Pulmonary artery endothelial cell (primary cell): ENCODE data around the gene CTSD. TPM values are rescaled to one million over a fixed set of nuclear protein-coding genes. Genes with fewer than 3 reads are reported as not detected.

Source experiments
- DNase-seq: peaks from one replicate; pipeline ENCODE4 v3.0.0-alpha.2; 2011; ENCODE audit warnings: low read depth, low spot score
- total RNA-seq: library from RNA; depleted of rRNA; stranded (reverse); fragments of >200 nt; gene quantifications from 2 replicates; pipeline ENCODE4 v1.2.3, GENCODE V29; 2014

CTSD gene
- total RNA-seq, 1 donor from 2014 or later = 73.0 TPM

DNA sequence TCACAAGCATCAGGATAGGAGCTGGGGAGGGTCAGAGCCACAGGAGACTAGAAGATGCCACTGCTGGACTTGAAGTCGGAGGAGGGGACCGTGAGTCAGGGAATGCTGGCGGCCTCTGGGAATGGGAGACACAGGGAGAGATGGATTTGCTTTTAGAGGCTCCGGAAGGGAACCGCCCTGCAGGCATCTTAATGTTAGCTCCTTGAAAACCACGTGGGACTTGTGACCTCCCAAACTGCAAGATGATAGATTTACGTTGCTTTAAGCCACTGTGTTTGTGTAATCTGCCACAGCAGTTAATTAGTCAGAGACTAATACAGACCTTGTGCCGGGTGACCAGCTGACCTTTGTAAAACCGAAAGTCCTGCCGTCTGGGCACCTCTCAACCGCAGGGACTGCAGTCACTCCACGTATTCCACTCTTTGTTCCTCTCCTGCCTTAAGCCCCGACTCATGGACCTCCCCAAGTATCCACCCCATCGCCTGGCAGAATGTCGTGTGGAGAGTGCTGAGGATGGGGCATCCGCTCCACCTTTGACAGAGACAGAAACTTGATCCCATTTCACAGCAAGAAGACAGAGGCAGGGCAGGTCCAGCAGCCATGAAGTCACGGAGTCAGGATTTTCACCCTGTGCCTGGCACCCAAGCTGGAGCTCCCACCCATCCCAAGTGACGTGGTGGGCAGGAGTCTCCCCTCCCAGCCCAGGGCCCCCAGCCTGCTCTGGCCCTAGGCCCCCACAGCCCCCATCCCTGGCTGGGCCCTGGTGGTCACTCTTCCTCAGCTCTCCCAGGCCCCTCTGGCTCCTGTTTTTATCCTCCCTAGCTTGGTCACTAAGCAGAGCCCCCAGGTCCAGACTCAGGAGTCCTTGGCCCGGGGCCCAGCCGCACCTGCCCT lies 19.4 kb upstream of the CTSD start:
- DNase-seq = no peak

DNA sequence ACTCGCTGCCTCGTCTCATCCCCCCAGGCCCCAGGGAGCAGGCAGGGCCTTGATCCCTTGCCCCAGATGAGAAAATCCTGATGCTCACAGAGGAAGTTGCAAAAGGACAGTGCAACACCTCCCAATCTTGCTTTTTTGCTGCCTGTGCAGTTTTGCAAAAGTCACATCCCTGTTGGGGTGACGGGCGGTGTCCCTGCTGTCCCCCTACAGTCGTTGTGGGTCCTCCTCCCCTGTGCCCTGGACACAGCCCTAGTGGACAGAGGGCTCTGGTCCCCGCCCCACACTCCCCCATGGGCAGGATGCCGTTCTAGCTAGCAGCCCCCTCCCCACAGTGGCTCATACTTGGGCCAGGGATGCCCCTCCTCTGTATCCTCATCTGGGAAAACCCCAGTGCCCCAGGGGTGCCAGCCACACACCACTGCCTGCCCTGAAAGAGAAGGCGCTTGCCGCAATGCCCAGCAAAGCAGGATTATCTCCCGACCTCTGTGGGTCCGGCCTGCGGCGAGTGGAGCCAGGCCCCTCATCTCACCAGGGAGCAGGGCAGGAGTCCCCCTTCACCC lies 18.4 kb upstream of the CTSD start:
- DNase-seq = no peak

DNA sequence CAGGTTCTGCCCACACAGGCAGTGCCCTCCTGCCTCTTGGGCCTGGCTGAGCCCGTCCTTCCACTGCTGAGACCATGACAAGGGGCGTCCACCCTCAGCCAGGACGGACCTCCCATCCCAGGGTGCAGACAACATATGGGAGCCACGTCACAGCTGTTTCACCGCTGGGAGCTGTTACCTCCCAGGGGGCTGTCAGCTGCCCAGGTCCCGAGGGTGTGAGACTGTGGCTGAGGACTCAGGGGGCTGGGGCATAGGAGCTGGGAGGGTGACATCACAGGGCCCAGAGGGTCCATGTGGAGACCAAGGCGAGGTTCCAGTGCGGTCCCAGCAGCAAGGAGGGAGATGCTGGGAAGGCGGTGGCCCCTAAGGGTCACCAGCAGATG lies 17.9 kb upstream of the CTSD start:
- DNase-seq = no peak

DNA sequence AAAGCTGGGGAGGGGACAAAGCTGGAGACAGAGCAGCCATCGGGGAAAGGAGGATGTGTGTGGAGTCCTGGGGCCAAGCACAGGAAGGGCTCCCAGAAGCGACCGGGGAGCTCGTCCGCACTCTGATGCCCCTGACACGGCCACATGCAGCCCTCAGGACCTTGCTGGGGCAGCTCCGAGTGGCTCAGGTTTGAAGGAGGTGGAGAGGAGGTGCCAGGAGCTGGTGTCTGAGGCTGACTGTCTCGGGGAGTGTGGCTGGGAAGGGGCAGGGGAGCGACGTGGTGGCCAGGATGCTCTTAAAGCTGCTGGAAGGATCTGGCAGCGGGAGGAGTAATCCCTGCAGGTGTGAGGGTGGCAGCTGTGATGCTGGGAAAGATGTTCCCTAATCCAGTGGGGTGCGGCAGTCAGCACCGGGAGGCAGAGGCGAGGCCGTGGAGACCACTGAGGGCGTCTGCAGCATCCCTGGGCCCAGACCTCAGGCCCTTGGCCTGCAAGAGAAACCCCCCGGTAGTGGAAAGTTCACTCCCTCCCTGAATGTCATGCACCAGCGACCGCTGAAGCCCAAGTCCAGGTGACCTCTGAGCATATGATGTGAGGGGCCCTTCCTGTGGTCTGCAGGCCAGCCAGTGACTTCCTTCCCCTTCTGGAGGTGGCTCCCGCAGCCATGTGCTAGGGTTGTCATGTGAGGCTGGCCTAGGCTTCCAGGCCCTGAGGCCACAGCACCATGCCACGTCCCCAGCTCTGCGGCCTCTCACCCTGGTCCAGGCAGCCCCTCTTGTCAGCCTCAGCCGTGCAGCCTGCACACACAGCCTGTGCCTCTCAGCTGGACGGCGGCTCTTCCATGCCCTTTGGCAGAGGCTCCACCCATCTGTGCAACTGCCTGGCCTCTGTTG lies 17.2 kb upstream of the CTSD start:
- DNase-seq = no peak

DNA sequence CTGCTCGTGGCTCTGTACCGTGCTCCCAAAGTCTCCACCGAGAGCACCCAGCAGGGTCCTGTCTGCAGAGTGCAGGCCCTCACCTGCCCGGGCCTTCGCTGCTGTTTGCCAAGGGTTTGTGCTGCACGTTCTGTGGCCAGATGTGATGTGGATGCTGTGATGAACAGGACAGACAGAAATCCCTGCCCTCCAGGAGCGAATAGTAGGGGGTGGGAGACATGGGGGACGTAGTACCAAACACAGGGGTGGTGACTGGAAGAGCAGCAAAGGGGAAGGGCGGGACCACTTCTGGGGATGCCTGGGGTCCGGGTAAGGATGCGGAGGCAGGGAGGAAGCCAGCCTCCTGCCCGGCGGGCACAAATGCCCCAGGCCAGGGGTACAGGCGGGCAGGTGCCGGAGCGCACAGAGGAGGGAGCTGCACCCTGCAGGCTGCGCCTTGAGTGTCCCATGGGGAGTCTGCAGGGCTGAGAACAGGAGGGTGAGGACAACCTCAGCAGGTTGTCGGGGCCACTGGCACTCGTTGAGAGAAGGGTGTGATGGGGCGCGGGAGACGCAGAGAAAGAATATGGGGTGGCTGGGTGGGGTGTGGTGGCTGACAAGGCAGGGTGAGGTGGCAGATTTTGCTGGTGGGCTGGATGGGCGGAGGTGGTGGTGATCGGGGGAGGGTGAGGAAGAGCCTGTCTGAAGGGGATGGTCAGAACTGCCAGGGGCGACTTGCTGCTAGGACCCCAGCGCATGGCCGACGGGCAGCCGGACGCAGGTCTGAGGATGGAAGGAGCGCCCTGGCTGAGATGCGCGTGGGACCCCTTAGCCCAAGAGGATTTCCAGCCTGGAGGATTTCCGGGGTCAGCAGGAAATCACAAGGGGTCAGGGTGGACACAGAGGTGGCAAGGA lies 16.3 kb upstream of the CTSD start:
- DNase-seq = no peak

DNA sequence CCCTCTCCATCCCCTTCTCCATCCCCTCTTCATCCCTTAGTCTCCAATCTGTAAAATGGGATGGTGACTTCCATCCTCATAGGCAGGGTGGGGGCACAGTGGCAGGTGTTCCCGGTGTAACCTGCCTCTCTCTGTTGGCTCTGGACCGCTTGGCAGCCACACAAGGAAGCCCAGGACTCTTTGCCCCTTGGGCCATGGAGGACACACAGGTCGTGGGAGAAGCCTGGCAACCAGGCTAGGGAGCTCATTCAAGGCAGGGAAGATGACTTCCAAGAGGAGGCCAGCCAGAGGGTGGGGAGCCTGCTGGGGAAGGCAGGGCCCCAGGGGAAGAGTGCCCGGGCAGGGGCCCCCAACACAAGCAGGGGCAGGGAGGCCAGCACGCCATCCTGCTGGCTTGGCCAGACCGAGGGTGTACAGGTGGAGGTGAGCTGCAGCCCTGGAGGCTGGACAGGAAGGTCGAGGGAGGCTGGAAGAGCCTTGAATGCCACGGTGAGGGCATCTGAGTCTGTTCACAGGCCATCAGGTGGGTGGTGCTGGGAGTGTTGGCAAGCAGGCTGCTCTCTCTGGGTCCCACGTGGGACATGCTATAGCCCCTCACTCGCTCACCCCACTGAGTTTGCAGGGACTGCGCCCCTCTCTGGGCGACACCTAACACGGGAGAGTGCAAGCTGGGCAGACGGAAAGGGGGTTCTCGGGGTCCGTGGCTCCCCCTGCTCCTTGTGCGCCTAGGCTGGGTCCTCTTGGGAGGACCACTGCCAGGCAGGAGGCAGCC lies 15.5 kb upstream of the CTSD start:
- DNase-seq = no peak

DNA sequence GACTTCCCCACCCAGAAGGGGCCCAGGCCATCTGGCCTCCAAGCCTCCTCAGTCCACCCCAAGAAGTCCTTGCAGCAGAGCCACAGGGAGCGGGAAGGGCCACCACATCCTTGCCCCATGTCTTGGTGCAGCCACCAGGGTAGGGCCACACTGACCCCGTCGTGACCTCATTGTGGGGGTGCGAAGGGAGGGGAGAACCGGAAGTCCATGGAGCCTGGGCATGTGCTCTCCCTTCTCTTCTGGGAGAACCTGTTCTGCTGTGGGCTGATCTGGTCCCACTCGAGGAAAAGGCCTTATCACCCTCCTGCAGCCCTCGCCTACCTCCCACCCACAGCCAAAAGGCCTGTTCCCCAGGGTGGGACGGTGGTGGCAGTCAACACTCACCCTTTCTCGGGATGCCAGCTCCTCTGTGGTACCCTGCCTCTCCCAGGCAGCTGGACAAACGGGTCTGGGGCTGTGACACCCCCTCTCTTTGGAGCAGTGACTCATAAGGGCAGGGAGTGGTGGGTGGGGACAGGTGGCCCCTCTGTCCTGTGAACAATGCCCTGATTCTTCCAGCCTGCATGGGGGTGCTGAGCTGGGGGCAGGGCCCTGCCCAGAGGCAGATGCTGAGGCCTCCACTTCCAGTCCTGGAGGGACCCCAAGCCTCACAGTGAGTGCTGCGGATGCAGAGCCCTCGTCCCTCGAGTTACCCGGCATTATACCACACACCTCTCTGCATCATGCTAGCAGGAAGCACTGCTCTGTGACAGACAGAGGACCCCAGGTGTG lies 14.6 kb upstream of the CTSD start:
- no peak for DNase-seq

DNA sequence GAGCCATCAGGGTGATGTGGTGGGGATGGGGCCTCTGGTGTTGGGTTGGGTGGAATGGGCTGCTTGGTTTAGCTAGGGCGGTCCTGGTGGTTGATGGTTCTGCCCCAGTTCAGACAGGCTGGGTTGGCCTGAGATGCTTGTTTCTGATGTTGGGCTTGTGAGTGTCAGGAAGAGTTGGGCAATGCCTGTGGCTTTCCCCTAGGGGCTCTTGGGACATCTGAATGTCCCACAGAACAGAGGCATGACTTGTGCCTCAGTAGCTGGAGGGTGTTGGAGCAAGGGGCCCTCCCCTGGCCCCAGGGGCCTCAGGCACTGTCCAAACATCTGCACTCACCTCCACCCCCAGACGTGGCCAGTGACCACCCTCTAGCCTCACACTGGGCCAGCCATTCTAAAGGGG lies 14.0 kb upstream of the CTSD start:
- no peak for DNase-seq

DNA sequence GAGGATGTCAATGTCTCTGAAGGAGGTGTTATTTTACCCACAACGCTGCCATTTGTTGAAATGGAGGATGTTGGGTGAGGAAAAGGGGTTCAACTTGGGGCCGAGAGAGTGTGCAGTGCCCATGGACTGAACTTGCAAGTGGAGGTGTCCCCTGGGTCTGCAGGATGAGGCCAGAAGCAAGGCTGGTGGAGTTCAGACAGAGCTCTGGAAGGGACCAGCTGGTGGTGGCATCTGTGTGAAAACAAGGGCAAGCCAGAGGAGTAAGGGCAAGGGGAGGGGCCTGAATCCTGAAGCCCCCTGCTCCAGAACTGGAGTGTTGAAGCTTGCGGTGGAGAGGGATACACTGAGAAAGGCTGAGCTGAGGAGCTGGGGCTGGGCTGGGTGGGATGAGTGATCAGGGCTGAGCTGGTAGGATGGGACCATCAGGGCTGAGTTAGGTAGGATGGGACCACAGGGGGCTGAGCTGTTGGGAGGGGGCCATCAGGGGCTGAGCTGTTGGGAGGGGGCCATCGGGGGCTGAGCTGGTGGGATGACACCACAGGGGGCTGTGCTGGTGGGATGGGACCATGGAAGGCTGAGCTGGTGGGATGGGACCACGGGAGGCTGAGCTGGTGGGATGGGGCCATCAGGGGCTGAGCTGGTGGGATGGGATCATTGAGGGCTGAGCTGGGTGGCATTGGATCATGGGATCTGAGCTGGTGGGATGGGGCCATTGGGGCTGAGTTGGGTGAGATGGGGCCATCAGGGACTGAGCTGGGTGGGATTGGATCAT lies 13.4 kb upstream of the CTSD start:
- no peak for DNase-seq

DNA sequence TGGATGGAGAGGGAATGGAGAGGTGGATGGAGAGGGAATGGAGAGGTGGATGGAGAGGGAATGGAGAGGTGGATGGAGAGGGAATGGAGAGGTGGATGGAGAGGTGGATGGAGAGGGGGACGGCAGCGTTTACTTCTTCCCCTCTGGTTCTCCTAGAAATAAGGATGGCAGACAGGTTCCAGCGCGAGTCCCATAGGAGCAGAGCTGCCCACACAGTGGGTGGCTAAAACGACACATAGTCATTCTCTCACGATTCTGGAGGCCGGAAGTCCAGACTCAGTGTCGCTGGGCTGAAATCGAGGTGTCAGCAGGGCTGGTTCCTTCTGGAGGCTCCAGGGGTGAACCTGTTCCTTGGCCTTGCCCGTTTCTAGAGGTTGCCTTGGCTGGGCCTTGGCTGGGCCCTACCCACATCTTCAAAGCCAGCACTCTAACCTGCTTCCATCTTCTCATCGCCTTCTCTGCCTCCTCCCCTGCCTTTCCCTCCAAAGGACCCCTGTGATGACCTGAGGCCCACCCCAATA lies 12.7 kb upstream of the CTSD start:
- no peak for DNase-seq

DNA sequence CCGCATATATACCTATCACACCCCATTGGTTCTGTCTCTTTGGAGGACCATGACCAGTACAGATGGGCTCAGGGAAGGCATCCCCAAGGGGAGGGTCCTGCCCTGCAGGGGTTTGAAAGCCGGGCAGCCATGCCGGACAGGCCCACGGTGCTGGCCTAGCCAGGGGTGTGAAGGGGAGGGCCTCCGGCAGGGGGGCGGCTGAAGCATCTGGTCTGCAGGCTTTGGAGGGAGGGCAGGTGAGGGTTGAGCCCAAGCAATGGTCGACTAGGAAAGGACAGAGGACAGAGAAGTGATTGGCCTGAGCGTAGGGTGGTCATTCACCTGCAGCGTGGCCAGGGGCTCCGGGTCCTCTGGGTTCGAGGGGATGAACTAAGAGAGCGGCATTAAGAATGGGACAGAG lies 11.2 kb upstream of the CTSD start:
- no peak for DNase-seq

DNA sequence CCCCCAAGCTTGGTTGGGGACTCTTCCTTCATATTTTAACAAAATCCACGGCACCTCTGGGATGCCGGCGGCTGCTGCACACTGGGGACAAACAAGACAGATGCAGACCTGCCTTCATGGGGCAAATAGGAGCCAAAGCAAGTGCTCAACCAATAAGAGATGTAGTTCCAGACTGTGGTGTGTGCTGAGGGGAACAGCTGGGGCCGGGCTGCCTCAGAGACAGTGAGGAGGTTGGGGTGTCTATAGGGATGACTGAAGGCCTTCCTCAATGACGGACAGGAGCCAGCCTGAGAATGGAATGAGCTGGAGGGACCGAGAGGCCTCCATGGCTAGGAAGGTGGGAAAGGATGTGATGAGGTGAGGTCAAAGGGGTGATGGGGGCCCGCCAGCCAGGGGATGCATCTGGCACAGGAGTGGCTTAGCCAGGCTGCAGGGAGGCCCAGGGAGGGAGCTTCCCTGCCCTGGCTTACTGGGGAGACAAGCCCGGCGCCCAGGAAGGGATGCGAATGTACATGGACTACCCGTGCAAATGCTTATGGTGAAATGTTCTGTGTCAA lies 10.3 kb upstream of the CTSD start:
- no peak for DNase-seq

DNA sequence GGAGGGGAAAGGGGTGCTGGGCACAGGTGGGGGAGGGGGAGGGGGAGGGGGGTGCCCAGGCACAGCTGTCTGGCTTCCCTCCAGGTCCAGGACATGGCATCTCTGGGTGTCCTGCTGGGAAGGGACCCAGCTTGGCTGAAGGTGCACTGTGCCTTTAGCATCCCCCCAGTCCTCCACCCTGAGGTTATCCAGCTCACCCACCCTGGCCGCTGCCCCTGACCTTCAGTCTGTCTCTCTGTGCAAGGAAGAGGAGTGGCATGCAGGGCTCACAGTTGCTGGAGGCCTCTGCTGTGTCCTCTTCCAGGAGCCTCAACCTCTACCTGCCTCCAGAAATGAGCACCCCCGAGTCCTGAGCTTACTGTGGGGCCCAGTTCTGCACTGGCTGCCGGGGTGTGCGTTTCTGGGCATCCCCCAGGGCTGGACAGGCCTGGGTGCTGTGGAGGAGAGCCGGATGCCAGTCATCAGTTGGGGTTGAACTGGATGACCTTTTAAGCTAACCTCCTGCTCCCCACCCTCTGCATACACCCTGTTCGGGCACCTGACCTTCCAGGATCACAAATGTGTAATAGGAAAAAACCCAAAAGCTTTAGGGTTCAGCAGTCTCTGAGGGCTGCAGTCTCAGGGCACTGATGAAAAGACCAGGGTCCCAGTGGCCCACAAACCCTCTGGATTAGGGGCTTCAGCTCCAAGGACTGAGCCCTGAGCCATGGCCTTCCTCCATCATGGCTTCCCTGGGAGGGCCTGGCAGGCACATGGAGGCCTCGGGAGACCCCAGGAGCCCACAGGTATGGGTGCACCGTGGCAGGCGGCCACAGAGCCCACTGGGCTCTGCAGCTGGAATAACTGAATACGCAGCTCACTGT lies 9.6 kb upstream of the CTSD start:
- no peak for DNase-seq

DNA sequence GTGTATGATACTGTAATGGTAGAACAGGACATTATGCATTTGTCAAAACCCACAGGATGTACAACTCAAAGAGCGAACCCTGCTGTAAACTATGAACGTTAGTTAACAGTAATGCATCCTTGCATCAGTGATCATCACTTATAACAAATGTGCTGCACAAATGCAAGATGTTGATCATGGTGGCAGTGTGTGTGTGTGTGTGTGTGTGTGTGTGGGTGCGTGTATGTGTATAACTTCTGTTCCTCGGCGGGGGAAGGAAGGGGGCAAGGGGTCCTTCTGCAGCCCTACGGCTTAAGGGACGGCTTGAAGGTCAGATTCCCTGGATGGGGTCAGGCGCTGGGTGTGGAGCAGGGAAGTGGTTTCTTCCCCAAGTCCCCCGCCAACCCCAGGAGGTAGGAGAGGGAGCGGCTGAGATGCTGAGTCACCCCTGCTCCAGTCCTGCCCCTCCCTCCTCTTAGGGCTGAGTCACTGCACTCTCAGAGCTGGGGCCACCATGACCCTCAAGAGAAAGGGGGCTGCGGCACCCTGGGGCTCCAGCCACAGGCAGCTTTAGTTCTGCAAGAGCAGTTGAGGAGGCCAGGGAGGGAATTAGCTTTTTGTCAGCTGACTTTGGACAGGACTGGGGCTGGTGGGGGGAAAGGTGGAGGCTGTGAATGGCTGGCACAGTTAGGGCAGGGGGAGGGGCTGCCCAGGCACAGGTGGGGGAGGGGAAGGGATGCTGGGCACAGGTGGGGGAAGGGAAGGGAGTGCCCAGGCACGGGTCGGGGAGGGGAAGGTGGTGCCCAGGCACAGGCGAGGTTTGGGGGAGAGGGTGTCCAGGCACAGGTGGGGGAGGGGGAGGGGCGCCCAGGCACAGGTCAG lies 8.8 kb upstream of the CTSD start:
- peak; percentile 32 for DNase-seq

DNA sequence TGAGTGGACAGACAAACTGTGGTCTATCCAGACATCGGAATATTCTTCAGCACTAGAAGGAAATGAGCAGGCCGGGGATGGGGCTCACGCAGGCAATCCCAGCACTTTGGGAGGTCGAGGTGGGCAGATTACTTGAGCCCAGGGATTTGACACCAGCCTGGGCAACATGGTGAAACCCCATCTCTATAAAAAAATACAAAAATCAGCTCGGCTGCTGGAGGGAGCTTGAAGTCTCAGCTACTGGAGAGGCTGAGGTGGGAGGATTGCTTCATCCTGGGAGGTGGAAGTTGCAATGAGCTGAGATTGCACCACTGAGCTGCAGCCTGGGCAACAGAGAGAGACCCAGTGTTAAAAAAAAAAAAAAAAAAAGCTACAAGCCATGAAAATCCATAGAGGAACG lies 8.0 kb upstream of the CTSD start:
- no peak for DNase-seq

DNA sequence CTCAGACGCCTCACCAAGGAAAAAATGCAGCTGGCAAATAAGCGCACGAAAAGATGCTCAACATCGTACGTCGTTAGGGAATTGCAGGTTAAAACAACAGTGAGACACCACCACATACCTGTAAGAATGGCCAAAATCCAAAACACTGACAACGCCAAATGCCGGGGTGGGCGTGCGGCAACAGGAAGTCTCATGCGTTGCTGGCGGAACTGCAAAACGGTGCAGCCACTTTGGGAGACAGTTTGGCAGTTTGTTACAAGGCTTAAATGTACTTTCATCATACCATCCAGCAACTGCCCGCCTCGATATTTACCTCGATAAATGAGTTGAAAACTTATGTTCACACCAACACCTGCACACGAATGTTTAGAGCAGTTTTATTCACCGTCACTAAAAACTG lies 7.5 kb upstream of the CTSD start:
- no peak for DNase-seq
